Measurements from ENCODE around the gene PER1. TPM values are rescaled to one million over a fixed set of nuclear protein-coding genes. Genes with fewer than 3 reads are reported as not detected.

The PER1 gene
- total and polyA plus RNA-seq, 9 of the 15 experiments (the other 6 are each of a cell fraction or from before 2014, with no cell fraction given) = 0.13 to 26.0 (median 3.4) TPM

DNA sequence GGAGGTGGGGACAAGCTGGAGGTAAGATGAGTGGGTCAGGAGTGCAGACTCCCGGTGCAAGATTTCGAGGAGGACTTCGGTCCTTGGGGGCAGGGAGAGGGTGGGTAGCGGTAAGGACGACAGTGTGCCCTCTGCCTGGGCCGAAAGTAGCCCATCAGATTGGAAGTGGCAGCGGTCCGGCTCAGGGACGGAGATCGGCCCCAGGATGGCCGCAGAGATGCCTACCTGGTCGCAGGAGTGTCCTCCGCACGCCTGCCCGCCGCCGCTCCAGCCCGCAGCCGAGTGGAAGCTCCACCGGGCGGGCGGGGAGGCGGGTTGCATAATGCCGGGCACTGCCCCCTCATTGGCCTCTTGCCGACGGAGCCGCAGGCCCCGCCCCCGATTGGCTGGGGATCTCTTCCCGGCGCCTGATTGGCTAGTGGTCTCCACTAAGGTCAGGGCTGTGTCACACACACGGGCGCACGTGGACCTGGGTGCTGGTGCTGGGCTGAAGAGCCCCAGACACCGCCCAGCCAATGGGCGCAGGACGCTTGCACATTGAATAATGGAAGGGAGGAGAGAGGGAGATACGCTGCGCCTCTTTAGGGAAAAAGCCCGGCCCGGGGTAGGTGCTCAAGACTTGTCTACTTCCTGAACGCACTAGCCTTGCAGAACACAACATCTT lies at the start of gene PER1 (continued):
- TF ChIP-seq, protein P1, sequence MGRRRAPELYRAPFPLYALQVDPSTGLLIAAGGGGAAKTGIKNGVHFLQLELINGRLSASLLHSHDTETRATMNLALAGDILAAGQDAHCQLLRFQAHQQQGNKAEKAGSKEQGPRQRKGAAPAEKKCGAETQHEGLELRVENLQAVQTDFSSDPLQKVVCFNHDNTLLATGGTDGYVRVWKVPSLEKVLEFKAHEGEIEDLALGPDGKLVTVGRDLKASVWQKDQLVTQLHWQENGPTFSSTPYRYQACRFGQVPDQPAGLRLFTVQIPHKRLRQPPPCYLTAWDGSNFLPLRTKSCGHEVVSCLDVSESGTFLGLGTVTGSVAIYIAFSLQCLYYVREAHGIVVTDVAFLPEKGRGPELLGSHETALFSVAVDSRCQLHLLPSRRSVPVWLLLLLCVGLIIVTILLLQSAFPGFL (CRISPR knock-in tag; IDR thresholded peaks at IDR 0.05) = no peak
- TF ChIP-seq, protein P2, sequence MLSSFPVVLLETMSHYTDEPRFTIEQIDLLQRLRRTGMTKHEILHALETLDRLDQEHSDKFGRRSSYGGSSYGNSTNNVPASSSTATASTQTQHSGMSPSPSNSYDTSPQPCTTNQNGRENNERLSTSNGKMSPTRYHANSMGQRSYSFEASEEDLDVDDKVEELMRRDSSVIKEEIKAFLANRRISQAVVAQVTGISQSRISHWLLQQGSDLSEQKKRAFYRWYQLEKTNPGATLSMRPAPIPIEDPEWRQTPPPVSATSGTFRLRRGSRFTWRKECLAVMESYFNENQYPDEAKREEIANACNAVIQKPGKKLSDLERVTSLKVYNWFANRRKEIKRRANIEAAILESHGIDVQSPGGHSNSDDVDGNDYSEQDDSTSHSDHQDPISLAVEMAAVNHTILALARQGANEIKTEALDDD (IDR thresholded peaks at IDR 0.05) = no peak
- TF ChIP-seq ASH1L (IDR thresholded peaks at IDR 0.05; ENCODE audit: borderline replicate concordance, low read depth, partially characterized antibody) (no peak), KLF1 (tag; IDR thresholded peaks at IDR 0.05) (0 out of 2 replicates have a peak, but pooled peaks have one; percentile 16), SIX5 (IDR thresholded peaks at IDR 0.05; ENCODE audit: borderline replicate concordance in 1 of 2, insufficient read depth in 1 of 2, low read depth in 1 of 2, low read length in 2 of 2) (no peak), TAF1 (IDR thresholded peaks at IDR 0.05; ENCODE audit: control insufficient read depth, extremely low read depth, insufficient read depth, low read length, severe bottlenecking) (peak; percentile 84), ZNF124 (CRISPR knock-in tag; IDR thresholded peaks at IDR 0.05) (no peak), TBP (optimal IDR thresholded peaks at IDR 0.05; ENCODE audit: low read depth, low read length) (peak; percentile 36), HLTF (IDR thresholded peaks at IDR 0.05) (no peak), ZNF699 (CRISPR knock-in tag; IDR thresholded peaks at IDR 0.05; ENCODE audit: insufficient replicate concordance) (no peak), ZNF589 (CRISPR knock-in tag; IDR thresholded peaks at IDR 0.05; ENCODE audit: low read depth) (no peak), HDAC2 (IDR thresholded peaks at IDR 0.05) (no peak), ZNF175 (CRISPR knock-in tag; IDR thresholded peaks at IDR 0.05; ENCODE audit: low read depth) (no peak), SIRT6 (IDR thresholded peaks at IDR 0.05; ENCODE audit: low read depth, low read length) (no peak), TRIM28 (IDR thresholded peaks at IDR 0.05) (no peak), ARID1B (IDR thresholded peaks at IDR 0.05) (no peak; the same call in 1 of the 2 replicates), DMBX1 (CRISPR knock-in tag; IDR thresholded peaks at IDR 0.05; ENCODE audit: borderline replicate concordance) (no peak)
- TF ChIP-seq, protein P3, sequence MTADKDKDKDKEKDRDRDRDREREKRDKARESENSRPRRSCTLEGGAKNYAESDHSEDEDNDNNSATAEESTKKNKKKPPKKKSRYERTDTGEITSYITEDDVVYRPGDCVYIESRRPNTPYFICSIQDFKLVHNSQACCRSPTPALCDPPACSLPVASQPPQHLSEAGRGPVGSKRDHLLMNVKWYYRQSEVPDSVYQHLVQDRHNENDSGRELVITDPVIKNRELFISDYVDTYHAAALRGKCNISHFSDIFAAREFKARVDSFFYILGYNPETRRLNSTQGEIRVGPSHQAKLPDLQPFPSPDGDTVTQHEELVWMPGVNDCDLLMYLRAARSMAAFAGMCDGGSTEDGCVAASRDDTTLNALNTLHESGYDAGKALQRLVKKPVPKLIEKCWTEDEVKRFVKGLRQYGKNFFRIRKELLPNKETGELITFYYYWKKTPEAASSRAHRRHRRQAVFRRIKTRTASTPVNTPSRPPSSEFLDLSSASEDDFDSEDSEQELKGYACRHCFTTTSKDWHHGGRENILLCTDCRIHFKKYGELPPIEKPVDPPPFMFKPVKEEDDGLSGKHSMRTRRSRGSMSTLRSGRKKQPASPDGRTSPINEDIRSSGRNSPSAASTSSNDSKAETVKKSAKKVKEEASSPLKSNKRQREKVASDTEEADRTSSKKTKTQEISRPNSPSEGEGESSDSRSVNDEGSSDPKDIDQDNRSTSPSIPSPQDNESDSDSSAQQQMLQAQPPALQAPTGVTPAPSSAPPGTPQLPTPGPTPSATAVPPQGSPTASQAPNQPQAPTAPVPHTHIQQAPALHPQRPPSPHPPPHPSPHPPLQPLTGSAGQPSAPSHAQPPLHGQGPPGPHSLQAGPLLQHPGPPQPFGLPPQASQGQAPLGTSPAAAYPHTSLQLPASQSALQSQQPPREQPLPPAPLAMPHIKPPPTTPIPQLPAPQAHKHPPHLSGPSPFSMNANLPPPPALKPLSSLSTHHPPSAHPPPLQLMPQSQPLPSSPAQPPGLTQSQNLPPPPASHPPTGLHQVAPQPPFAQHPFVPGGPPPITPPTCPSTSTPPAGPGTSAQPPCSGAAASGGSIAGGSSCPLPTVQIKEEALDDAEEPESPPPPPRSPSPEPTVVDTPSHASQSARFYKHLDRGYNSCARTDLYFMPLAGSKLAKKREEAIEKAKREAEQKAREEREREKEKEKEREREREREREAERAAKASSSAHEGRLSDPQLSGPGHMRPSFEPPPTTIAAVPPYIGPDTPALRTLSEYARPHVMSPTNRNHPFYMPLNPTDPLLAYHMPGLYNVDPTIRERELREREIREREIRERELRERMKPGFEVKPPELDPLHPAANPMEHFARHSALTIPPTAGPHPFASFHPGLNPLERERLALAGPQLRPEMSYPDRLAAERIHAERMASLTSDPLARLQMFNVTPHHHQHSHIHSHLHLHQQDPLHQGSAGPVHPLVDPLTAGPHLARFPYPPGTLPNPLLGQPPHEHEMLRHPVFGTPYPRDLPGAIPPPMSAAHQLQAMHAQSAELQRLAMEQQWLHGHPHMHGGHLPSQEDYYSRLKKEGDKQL (CRISPR knock-in tag; IDR thresholded peaks at IDR 0.05; ENCODE audit: borderline replicate concordance) = no peak
- TF ChIP-seq, protein P4, sequence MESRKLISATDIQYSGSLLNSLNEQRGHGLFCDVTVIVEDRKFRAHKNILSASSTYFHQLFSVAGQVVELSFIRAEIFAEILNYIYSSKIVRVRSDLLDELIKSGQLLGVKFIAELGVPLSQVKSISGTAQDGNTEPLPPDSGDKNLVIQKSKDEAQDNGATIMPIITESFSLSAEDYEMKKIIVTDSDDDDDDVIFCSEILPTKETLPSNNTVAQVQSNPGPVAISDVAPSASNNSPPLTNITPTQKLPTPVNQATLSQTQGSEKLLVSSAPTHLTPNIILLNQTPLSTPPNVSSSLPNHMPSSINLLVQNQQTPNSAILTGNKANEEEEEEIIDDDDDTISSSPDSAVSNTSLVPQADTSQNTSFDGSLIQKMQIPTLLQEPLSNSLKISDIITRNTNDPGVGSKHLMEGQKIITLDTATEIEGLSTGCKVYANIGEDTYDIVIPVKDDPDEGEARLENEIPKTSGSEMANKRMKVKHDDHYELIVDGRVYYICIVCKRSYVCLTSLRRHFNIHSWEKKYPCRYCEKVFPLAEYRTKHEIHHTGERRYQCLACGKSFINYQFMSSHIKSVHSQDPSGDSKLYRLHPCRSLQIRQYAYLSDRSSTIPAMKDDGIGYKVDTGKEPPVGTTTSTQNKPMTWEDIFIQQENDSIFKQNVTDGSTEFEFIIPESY (CRISPR knock-in tag; IDR thresholded peaks at IDR 0.05) = no peak

All from K562 (cell line).